Measurements from ENCODE around the gene TCP10L.

TCP10L gene

GRCh38 chr21:32569261-32570230 is 15.8 kb downstream of the TCP10L start:
- peak; percentile 75 for TF ChIP-seq CTCF (IDR thresholded peaks at IDR 0.05)

GRCh38 chr21:32567626-32568025 is 17.7 kb downstream of the TCP10L start:
- no peak for TF ChIP-seq CTCF (IDR thresholded peaks at IDR 0.05)

- TF ChIP-seq CTCF (IDR thresholded peaks at IDR 0.05) = no peak
These were observed 18.5 kb downstream of the TCP10L start for GRCh38 chr21:32566741-32567389.

GRCh38 chr21:32565856-32566465 is 19.4 kb downstream of the TCP10L start:
- TF ChIP-seq CTCF (IDR thresholded peaks at IDR 0.05) = no peak

- TF ChIP-seq CTCF (IDR thresholded peaks at IDR 0.05) = no peak
These were observed 22.4 kb downstream of the TCP10L start for GRCh38 chr21:32562915-32563314.

- TF ChIP-seq CTCF (IDR thresholded peaks at IDR 0.05) = 0 out of 2 replicates have a peak, but pooled peaks have one; percentile 11
These were observed 22.9 kb downstream of the TCP10L start for GRCh38 chr21:32562426-32562825.

GRCh38 chr21:32560896-32561295 is 24.4 kb downstream of the TCP10L start:
- no peak for TF ChIP-seq CTCF (IDR thresholded peaks at IDR 0.05)

Measured in LNCAP (cell line).